HG03439 (cell line): ENCODE measurements around the gene TMEM39A.

Source experiments
- ATAC-seq: cut with Tn5 transposase; IDR thresholded peaks from one replicate; pipeline ENCODE4 v1.9.1; 2021; ENCODE audit warnings: mild to moderate bottlenecking, moderate library complexity; ENCODE audit not compliant: unreplicated experiment

Gene TMEM39A

DNA sequence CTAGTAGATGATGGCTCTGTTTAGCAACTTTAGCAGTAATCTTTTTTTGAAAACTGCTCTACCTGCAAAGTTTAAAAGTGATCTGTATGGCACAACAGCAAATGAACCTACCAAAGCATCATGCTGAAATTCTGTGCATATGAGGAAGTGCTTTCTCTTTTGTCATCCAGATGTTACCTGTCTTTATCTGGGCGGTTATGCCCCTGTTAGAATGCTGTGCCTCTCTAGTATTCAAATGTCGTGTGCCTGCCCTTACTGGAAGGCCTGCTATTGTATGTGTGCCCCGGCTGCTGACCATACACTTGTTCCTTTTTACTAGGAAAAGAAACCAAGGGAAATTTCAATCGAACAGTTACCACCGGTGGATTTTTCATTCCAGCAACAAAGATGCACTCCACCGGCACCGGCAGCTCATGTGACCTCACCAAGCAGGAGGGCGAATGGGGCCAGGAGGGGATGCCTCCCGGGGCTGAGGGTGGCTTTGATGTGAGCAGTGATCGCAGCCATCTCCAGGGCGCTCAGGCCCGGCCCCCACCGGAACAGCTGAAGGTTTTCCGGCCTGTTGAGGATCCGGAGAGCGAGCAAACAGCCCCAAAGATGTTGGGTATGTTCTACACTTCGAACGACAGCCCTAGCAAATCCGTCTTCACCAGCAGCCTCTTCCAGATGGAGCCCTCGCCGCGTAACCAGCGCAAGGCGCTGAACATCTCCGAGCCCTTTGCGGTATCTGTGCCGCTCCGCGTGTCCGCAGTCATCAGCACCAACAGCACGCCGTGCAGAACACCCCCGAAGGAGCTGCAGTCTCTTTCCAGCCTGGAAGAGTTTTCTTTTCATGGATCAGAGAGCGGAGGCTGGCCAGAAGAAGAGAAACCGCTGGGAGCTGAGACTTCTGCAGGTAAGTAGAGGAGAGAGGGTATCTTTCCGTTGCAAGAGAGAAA, 61.6 kb downstream of the TMEM39A start:
- peak; percentile 69 for ATAC-seq

DNA sequence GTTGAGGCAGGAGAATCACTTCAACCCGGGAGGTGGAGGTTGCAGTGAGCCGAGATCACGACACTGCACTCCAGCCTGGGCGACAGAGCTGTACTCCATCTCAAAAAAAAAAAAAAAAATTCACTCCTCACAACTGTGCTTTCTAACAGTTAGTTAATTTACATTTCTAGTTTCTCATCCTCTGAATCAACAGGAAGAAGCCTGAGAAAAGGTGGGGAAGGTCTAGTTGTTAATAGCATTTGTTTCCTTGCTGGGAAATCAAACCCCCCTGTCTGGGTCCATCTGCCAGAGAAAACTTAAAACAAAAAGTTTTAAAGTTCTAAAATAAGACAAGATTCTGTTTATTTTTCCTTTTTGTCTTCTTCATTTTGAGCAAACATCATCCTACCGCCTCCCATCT, 62.3 kb downstream of the TMEM39A start:
- ATAC-seq: peak; percentile 52

DNA sequence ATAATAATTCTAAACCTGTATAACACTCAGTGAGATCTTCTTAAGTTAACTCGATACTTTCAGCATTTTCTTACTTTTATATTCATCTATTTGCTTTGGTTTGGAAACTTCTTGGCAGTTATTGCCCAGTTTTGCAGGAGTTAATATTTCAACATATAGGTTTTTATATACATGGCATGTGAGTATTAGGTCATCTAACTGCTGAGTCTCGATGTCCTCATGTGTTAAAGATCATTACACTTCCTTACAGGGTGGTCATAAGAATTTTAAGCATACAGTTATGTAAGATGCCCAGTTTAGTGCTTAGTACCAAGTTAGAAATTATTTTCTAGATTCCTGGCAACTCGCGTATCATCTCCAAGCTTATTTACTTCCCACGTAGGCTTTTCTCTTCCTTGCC, 62.9 kb downstream of the TMEM39A start:
- ATAC-seq: no peak

DNA sequence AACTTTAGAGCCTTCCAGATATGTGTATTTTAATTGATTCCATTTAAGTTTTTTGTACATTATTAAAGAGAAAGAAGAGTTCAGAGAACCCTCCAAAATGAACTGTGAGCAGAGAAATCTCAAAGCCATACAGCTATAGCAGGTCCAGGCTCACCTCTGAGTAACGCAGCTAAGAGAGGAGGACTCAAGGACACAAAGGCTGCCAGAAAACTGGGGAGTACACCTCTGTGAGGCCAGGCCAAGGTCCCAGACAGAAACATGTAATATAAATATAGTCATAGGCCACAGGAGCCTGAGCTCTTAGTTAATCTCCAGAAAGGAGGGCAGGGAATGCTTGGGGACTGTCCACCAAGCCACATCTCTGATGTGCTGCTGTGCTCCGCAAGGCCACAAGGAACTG, 66.5 kb downstream of the TMEM39A start:
- no peak for ATAC-seq

DNA sequence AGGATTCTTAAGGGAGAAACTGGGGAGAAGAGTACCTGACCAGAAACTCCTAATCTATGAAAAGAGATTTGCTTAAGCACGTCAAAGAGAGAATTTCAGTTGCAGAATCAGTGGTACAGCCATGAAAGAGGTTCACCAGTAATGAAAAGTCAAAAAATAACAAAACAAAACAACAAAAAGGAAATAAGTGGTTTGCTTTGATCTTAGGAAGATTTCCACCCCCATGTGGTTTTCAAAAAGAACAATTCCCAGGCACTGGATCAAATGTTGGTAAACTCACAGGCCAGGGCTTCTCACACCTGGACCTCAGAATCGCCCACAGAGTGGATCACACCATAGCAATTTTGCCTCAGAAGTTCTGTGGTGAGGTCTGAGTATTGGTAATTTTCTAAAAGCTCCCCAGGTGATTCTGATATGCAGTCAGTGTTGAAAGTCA, 67.5 kb downstream of the TMEM39A start:
- peak; percentile 73 for ATAC-seq

DNA sequence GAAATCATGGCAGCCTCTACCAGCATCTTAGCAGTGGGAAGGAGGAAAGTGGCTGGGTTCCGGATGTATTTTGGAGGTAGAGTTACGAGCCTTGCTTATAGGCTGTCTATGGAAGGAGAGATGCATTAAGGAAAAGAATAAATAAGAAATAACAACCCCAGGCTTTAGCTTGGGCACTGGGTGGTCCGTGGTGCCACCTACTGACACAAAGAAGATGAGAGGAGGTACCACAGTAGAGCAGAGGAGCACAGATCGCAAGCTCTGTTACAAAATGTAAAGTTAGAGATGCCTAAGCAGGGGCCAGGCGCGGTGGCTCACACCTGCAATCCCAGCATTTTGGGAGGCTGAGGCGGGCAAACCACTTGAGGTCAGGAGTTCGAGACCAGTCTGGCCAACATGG, 74.8 kb downstream of the TMEM39A start:
- ATAC-seq: no peak

DNA sequence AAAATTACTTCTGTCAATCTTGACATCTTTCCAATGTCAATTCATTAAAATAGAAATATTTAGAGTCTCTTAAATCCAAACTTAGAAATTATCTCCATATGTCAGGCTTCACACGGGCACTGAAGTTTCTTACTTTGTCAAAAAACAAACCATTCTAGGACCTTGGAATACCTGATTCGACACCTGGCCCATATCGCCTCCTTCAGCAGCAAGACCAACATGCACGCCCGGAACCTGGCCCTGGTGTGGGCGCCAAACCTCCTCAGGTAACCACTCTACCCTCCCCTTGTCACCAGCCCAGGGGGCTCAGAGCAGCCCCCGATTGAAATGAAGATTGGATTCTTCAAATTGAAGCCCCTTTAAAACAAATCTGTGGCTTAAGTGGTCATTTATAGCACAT, 81.3 kb downstream of the TMEM39A start:
- no peak for ATAC-seq

DNA sequence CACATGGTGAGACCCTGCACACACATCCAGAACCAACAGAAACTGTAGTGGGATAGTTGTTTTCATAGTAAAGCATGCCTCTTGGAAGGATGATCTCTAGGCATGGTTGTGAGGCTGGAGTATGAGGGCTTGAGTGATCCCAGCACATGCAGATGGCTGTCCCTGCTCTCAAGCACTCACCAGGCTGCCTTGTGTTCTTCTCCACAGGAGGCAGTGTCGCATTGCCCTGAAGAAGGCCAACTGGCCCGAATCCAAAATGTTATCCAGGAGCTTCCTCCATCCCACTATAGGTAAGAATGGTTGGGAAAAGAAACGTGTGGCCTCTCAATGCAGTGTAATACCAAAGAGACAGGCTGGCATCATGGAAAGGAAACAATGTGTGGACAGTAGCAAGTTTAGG, 82.7 kb downstream of the TMEM39A start:
- ATAC-seq: no peak
